SK-N-SH (cell line): Measurements from ENCODE around the gene FMN2.

Experiments used
- GABPA ChIP-seq: IDR thresholded peaks from 2 replicates; pipeline ENCODE4 v1.4.0; 2012; ENCODE audit warnings: low read depth, mild to moderate bottlenecking
- NFIC ChIP-seq: IDR thresholded peaks from 2 replicates; pipeline ENCODE4 v1.4.0; 2012; ENCODE audit warnings: borderline replicate concordance
- POLR2AphosphoS5 ChIP-seq: IDR thresholded peaks from 2 replicates; pipeline ENCODE4 v1.6.1; 2012; ENCODE audit warnings: low read depth, low read length
- RAD21 ChIP-seq: IDR thresholded peaks from 2 replicates; pipeline ENCODE4 v1.6.1; 2012; ENCODE audit warnings: mild to moderate bottlenecking, low read length
- RFX5 ChIP-seq: IDR thresholded peaks from 2 replicates; pipeline ENCODE4 v1.6.1; 2012; ENCODE audit warnings: mild to moderate bottlenecking, improper control_type of control experiment, low read length
- RXRA ChIP-seq: IDR thresholded peaks from 2 replicates; pipeline ENCODE4 v1.4.0; 2012; ENCODE audit warnings: low read depth, mild to moderate bottlenecking, borderline replicate concordance
- SIN3A ChIP-seq: IDR thresholded peaks from 2 replicates; pipeline ENCODE4 v1.6.1; 2012; ENCODE audit warnings: low read depth, mild to moderate bottlenecking, low read length, moderate library complexity, borderline replicate concordance
- TAF1 ChIP-seq: IDR thresholded peaks from 2 replicates; pipeline ENCODE4 v1.6.1; 2012; ENCODE audit warnings: low read depth, mild to moderate bottlenecking, low read length, moderate library complexity, borderline replicate concordance
- YY1 ChIP-seq: IDR thresholded peaks from 2 replicates; pipeline ENCODE4 v1.4.0; 2012; ENCODE audit warnings: low read depth, mild to moderate bottlenecking
- TF ChIP-seq, protein P1 (sequence below): fragments of 200-600 bp; sonication (generic); IDR thresholded peaks from 2 replicates; pipeline ENCODE4 v1.6.1; 2017; ENCODE audit warnings: antibody characterized with exemption, mild to moderate bottlenecking, moderate library complexity
- TF ChIP-seq, protein P2 (sequence below): IDR thresholded peaks from 2 replicates; pipeline ENCODE4 v1.4.0; 2012; ENCODE audit warnings: low read depth
- TF ChIP-seq, protein P3 (sequence below): IDR thresholded peaks from 2 replicates; pipeline ENCODE4; 2012

- no peak for TF ChIP-seq YY1
- TF ChIP-seq, protein P1, sequence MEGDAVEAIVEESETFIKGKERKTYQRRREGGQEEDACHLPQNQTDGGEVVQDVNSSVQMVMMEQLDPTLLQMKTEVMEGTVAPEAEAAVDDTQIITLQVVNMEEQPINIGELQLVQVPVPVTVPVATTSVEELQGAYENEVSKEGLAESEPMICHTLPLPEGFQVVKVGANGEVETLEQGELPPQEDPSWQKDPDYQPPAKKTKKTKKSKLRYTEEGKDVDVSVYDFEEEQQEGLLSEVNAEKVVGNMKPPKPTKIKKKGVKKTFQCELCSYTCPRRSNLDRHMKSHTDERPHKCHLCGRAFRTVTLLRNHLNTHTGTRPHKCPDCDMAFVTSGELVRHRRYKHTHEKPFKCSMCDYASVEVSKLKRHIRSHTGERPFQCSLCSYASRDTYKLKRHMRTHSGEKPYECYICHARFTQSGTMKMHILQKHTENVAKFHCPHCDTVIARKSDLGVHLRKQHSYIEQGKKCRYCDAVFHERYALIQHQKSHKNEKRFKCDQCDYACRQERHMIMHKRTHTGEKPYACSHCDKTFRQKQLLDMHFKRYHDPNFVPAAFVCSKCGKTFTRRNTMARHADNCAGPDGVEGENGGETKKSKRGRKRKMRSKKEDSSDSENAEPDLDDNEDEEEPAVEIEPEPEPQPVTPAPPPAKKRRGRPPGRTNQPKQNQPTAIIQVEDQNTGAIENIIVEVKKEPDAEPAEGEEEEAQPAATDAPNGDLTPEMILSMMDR = no peak
- TF ChIP-seq RFX5 = no peak
- TF ChIP-seq NFIC = 0 out of 2 replicates have a peak, but pooled peaks have one; percentile 24
- no peak for TF ChIP-seq POLR2AphosphoS5
- TF ChIP-seq, protein P2, sequence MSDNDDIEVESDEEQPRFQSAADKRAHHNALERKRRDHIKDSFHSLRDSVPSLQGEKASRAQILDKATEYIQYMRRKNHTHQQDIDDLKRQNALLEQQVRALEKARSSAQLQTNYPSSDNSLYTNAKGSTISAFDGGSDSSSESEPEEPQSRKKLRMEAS = peak; percentile 21; the same call in 1 of the 2 replicates
- TF ChIP-seq GABPA = 0 out of 2 replicates have a peak, but pooled peaks have one; percentile 14
- no peak for TF ChIP-seq SIN3A
- TF ChIP-seq RXRA = peak; percentile 33; the same call in 1 of the 2 replicates
- no peak for TF ChIP-seq TAF1
- TF ChIP-seq RAD21 = no peak
- TF ChIP-seq, protein P3, sequence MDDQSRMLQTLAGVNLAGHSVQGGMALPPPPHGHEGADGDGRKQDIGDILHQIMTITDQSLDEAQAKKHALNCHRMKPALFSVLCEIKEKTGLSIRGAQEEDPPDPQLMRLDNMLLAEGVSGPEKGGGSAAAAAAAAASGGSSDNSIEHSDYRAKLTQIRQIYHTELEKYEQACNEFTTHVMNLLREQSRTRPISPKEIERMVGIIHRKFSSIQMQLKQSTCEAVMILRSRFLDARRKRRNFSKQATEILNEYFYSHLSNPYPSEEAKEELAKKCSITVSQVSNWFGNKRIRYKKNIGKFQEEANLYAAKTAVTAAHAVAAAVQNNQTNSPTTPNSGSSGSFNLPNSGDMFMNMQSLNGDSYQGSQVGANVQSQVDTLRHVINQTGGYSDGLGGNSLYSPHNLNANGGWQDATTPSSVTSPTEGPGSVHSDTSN = no peak
Measured at GRCh38 chr1:240244968-240245628, 153.4 kb downstream of the FMN2 start.
